Neural cell (in vitro differentiated cells): ENCODE results near the gene BPI.

Experiments used
- EP300 ChIP-seq: fragments of 450-650 bp; conservative IDR thresholded peaks from 2 replicates; pipeline ENCODE4 v1.6.1; 2014; ENCODE audit warnings: antibody characterized with exemption, mild to moderate bottlenecking, moderate library complexity; ENCODE audit not compliant: poor library complexity, severe bottlenecking
- POLR2AphosphoS5 ChIP-seq: IDR thresholded peaks from 2 replicates; pipeline ENCODE4 v1.6.1; 2012
- TF ChIP-seq, protein P1 (sequence below): fragments of 450-650 bp; IDR thresholded peaks from 2 replicates; pipeline ENCODE4 v1.5.1; 2014; ENCODE audit warnings: antibody characterized with exemption, mild to moderate bottlenecking, moderate library complexity; ENCODE audit not compliant: poor library complexity, severe bottlenecking
- TF ChIP-seq, protein P2 (sequence below): IDR thresholded peaks from 2 replicates; pipeline ENCODE4 v1.6.1; 2012; ENCODE audit warnings: borderline replicate concordance

DNA sequence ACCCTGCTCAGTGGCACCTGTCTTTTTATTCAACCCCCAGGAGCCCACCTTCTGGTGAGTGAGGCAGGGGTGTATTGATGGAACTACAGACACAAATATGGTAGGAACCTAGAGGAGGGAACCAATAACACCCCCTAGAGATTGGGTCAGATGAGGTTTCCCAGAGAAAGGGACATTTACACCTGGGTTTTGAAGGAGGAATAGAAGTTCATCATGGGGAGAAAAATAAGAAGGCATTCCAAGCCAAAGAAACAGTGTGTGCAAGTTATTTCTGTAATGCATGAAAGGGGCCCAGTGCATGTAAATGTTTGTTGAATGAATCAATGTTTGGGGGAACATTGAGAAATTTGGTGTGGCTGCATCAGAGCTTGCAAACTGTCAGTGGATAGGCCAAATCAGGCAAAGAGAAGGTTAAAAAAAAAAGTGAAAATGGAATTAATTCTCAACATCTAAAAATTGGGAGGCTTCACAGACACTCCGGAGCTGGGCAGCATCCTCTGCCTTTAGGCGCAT is 32.3 kb upstream of the BPI start:
- TF ChIP-seq, protein P1, sequence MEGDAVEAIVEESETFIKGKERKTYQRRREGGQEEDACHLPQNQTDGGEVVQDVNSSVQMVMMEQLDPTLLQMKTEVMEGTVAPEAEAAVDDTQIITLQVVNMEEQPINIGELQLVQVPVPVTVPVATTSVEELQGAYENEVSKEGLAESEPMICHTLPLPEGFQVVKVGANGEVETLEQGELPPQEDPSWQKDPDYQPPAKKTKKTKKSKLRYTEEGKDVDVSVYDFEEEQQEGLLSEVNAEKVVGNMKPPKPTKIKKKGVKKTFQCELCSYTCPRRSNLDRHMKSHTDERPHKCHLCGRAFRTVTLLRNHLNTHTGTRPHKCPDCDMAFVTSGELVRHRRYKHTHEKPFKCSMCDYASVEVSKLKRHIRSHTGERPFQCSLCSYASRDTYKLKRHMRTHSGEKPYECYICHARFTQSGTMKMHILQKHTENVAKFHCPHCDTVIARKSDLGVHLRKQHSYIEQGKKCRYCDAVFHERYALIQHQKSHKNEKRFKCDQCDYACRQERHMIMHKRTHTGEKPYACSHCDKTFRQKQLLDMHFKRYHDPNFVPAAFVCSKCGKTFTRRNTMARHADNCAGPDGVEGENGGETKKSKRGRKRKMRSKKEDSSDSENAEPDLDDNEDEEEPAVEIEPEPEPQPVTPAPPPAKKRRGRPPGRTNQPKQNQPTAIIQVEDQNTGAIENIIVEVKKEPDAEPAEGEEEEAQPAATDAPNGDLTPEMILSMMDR = no peak
- TF ChIP-seq POLR2AphosphoS5 (no peak), EP300 (no peak)
- TF ChIP-seq, protein P2, sequence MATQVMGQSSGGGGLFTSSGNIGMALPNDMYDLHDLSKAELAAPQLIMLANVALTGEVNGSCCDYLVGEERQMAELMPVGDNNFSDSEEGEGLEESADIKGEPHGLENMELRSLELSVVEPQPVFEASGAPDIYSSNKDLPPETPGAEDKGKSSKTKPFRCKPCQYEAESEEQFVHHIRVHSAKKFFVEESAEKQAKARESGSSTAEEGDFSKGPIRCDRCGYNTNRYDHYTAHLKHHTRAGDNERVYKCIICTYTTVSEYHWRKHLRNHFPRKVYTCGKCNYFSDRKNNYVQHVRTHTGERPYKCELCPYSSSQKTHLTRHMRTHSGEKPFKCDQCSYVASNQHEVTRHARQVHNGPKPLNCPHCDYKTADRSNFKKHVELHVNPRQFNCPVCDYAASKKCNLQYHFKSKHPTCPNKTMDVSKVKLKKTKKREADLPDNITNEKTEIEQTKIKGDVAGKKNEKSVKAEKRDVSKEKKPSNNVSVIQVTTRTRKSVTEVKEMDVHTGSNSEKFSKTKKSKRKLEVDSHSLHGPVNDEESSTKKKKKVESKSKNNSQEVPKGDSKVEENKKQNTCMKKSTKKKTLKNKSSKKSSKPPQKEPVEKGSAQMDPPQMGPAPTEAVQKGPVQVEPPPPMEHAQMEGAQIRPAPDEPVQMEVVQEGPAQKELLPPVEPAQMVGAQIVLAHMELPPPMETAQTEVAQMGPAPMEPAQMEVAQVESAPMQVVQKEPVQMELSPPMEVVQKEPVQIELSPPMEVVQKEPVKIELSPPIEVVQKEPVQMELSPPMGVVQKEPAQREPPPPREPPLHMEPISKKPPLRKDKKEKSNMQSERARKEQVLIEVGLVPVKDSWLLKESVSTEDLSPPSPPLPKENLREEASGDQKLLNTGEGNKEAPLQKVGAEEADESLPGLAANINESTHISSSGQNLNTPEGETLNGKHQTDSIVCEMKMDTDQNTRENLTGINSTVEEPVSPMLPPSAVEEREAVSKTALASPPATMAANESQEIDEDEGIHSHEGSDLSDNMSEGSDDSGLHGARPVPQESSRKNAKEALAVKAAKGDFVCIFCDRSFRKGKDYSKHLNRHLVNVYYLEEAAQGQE = no peak
